ENCODE measurements around the gene CALR3. TPM values are rescaled to one million over a fixed set of nuclear protein-coding genes. Genes with fewer than 3 reads are reported as not detected.

The CALR3 gene
- total RNA-seq, 4 donors from 2014 or later = not detected

GRCh38 chr19:16444269-16444600, 51.7 kb downstream of the CALR3 start:
- TF ChIP-seq, protein P1, sequence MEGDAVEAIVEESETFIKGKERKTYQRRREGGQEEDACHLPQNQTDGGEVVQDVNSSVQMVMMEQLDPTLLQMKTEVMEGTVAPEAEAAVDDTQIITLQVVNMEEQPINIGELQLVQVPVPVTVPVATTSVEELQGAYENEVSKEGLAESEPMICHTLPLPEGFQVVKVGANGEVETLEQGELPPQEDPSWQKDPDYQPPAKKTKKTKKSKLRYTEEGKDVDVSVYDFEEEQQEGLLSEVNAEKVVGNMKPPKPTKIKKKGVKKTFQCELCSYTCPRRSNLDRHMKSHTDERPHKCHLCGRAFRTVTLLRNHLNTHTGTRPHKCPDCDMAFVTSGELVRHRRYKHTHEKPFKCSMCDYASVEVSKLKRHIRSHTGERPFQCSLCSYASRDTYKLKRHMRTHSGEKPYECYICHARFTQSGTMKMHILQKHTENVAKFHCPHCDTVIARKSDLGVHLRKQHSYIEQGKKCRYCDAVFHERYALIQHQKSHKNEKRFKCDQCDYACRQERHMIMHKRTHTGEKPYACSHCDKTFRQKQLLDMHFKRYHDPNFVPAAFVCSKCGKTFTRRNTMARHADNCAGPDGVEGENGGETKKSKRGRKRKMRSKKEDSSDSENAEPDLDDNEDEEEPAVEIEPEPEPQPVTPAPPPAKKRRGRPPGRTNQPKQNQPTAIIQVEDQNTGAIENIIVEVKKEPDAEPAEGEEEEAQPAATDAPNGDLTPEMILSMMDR (IDR thresholded peaks at IDR 0.05) = no peak
- no peak for TF ChIP-seq POLR2A (IDR thresholded peaks at IDR 0.05)
- Histone ChIP-seq H3K9me3 (no peaks in the 10 kb centered on the region), H3K27me3 (no peaks in the 10 kb centered on the region), H3K4me3 (no peak overlapping the region), H3K36me3 (peaks cover 6 to 36% (median 6%) of the 10 kb centered on the region in 3 donors), H3K4me1 (peaks cover 17 to 73% (median 50%) of the 10 kb centered on the region in 3 donors), H3K27ac (no peak overlapping the region)
- WGBS, 2 donors = 42 to 69% methylated on average over 2 of the region's 2 CpGs
- DNase-seq = no peak
- intact Hi-C loops (cut with DNase I) = no loop called here

DNA sequence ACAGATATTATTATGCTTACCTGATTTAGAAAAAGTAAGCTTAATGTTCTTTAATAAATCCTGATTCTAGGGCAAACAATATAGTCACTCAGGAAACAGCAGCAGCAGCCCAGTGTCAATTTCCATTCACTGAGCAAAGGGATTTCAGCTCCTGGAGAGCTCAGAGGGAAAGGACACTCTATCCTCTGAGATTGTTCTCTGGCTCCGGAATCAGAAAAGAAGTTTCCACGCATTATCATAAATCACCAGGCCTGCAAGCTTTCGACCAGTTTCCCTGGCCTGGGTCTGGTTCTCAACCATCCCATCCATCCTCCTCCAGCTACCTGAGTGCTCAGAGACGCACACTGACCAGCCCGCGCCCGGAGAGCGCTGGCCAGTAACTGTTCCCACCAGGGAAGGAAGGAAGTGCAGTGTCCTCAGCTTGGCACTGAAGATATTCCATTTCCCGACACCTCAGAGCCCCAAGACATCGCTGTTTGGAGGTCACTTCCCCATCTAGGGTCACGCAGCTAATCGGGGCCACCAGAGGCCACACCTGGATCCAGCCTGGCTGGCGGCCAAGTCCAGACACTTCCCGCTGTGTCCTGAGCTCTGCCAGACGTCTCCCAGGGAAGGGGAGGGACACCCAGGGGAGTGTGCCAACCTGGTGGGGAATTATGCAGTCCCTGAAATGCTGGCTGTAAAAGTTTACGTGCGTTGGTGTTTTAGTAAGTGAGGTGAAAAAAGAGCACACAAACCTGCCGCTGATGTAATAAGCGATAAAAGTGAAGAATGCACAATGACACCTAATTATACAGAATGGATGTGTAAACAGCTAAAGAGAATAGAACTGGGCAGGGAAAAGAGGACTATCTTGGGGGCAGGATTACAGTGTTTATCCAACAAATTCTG, 53.3 kb downstream of the CALR3 start:
- DNase-seq = no peak
- H3K4me1 ChIP-seq = peaks cover 15 to 65% (median 49%) of the 10 kb centered on the region in 3 donors
- TF ChIP-seq, protein P1 (IDR thresholded peaks at IDR 0.05) = no peak
- no peak for TF ChIP-seq POLR2A (IDR thresholded peaks at IDR 0.05)
- 68 to 71% methylated on average over 7 to 14 of the region's 19 CpGs for WGBS, 2 donors
- H3K27me3 ChIP-seq = no peaks in the 10 kb centered on the region
- intact Hi-C loops (cut with DNase I) = no loop called here
- H3K27ac ChIP-seq = peak overlapping the region in 3 of 4 donors; percentile 32 to 56 (median 54)
- no peak overlapping the region for H3K4me3 ChIP-seq
- H3K9me3 ChIP-seq = no peaks in the 10 kb centered on the region
- peaks cover 6 to 52% (median 6%) of the 10 kb centered on the region in 3 donors for H3K36me3 ChIP-seq

GRCh38 chr19:16441661-16442162, 54.3 kb downstream of the CALR3 start:
- Histone ChIP-seq H3K4me1 (peaks cover 7 to 58% (median 41%) of the 10 kb centered on the region in 3 donors), H3K4me3 (no peak overlapping the region), H3K9me3 (no peaks in the 10 kb centered on the region), H3K27ac (peak overlapping the region in 1 of 4 donors; percentile 54), H3K27me3 (no peaks in the 10 kb centered on the region), H3K36me3 (peaks cover 6 to 61% (median 6%) of the 10 kb centered on the region in 3 donors)
- DNase-seq = no peak
- WGBS, 2 donors = 85% methylated on average over 14 of the region's 14 CpGs
- intact Hi-C loops (cut with DNase I) = no loop called here
- no peak for TF ChIP-seq POLR2A (IDR thresholded peaks at IDR 0.05)
- TF ChIP-seq, protein P1 (IDR thresholded peaks at IDR 0.05) = peak in 3 of 6 experiments; percentile 8 to 54 (median 14)

DNA sequence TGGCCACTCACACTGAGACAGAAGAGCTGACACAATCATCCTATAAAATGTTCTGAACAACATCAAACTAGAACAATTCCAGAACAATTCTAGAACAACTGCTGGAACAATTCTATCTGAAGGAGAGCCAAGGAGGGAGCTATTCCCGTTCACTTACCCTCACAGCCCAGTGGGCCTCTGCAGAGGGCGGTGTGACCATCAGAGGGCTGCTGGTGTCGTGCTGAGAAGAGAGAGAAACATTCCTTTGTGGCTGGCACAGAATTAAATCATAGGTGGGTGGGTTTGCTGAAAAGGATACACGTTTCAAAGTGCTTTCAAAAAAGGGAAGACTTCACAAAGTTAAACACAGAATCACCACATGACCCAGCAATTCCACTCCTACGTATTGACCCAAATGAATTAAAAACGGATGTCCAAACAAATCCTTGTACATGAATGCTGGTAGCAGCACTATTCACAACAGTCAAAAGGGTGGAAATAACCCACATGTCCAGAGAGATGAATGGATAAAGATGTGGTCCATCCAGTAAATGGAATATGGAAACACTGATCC, 59.1 kb downstream of the CALR3 start:
- H3K9me3 ChIP-seq = no peaks in the 10 kb centered on the region
- TF ChIP-seq, protein P1 (IDR thresholded peaks at IDR 0.05) = no peak
- no peak for TF ChIP-seq POLR2A (IDR thresholded peaks at IDR 0.05)
- no peaks in the 10 kb centered on the region for H3K27me3 ChIP-seq
- H3K36me3 ChIP-seq = peaks cover 6 to 100% (median 11%) of the 10 kb centered on the region in 3 donors
- peaks cover 4 to 34% (median 20%) of the 10 kb centered on the region in 3 donors for H3K4me1 ChIP-seq
- WGBS, 2 donors = 66 to 77% methylated on average over 4 to 6 of the region's 6 CpGs
- peak overlapping the region in 2 of 4 donors; percentile 77 to 80 for H3K27ac ChIP-seq
- no peak for DNase-seq
- intact Hi-C loops (cut with DNase I) = no loop called here
- H3K4me3 ChIP-seq = no peak overlapping the region

All from esophagus squamous epithelium (tissue), 5 donors.